NB4 (cell line): ENCODE measurements around the gene TMEM150B.

Source experiments
- MYC ChIP-seq: IDR thresholded peaks from 2 replicates; pipeline ENCODE4 v1.6.1; 2011; ENCODE audit warnings: low read depth, low read length
- TF ChIP-seq, protein P1 (sequence below): IDR thresholded peaks from one replicate; pipeline ENCODE4 v1.5.1; 2012; ENCODE audit warnings: low read depth, low read length

GRCh38 chr19:55352549-55353145 lies 27.5 kb upstream of the TMEM150B start:
- TF ChIP-seq, protein P1, sequence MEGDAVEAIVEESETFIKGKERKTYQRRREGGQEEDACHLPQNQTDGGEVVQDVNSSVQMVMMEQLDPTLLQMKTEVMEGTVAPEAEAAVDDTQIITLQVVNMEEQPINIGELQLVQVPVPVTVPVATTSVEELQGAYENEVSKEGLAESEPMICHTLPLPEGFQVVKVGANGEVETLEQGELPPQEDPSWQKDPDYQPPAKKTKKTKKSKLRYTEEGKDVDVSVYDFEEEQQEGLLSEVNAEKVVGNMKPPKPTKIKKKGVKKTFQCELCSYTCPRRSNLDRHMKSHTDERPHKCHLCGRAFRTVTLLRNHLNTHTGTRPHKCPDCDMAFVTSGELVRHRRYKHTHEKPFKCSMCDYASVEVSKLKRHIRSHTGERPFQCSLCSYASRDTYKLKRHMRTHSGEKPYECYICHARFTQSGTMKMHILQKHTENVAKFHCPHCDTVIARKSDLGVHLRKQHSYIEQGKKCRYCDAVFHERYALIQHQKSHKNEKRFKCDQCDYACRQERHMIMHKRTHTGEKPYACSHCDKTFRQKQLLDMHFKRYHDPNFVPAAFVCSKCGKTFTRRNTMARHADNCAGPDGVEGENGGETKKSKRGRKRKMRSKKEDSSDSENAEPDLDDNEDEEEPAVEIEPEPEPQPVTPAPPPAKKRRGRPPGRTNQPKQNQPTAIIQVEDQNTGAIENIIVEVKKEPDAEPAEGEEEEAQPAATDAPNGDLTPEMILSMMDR: no peak
- TF ChIP-seq MYC: no peak
